ENCODE results near the gene KCNAB2.
"Not testable (repeated sequence)": the region's sequence is repeated elsewhere in the genome, so short reads cannot be mapped to it uniquely, and the experiment has no call there.

KCNAB2 gene

DNA sequence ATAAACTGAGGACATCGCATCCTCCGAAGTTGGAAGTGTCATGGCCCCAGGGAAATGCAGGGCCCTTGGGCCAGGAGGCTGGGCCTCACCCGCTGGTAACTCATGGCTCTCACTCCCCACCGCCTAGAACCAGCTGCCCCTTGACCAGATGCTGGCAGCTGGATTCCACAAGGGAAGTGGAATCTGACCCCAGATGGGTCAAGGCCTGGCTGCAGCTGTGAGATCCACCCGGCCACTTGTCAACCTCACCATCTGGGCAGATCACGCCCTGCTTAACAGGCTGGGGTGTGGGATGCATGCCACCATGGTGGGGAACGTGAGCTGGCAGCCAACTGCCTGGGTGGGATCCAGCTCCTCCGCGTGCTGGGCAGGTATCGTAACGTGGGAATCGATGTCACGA, 25.5 kb downstream of the KCNAB2 start:
- Mint-ChIP-seq H3K36me3 (ENCODE audit: low read depth) (peaks cover 31% of the 10 kb centered on the region), H3K27me3 (no peaks in the 10 kb centered on the region), H3K9me3 (no peaks in the 10 kb centered on the region), H3K4me3 (no peak overlapping the region), H3K4me1 (ENCODE audit: low read depth) (no peaks in the 10 kb centered on the region), H3K27ac (no peak overlapping the region)

DNA sequence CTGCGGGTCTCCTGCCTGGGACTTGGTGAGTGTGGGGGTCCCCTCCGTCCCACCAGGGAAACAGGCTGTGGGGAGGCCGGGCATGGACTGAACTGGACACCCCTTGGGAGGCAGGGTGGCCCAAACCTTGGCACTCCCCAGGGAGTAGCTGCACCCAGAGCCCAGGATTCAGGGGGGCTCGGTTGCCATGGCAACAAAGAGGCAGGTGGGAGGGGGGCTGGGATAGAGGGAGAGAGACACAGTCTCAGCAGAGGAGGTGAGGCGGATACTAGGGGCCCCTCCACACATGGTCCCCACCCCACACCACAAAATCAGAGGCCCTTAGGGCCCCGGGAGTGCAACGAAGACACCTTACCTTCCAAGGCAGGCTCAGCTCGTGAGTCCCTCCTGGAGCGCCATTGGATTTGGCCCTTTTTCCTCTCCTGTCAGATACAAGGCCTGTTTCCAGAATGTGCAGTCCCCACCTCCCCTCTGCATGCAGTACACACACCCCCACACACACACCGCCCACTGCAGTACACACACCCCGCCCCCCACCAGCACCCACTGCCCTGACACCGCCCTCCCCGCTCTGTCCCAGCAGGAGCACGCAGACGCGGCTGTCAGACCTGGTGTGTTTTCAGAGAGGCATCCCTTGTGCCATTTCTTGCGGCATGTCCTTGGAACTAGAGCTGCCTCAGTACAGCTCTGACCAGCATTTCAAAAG, 27.2 kb downstream of the KCNAB2 start:
- H3K27me3 Mint-ChIP-seq = no peaks in the 10 kb centered on the region
- H3K9me3 Mint-ChIP-seq = no peaks in the 10 kb centered on the region
- H3K27ac Mint-ChIP-seq = no peak overlapping the region
- H3K4me3 Mint-ChIP-seq = no peak overlapping the region
- no peaks in the 10 kb centered on the region for H3K4me1 Mint-ChIP-seq (ENCODE audit: low read depth)
- peaks cover 30% of the 10 kb centered on the region for H3K36me3 Mint-ChIP-seq (ENCODE audit: low read depth)

DNA sequence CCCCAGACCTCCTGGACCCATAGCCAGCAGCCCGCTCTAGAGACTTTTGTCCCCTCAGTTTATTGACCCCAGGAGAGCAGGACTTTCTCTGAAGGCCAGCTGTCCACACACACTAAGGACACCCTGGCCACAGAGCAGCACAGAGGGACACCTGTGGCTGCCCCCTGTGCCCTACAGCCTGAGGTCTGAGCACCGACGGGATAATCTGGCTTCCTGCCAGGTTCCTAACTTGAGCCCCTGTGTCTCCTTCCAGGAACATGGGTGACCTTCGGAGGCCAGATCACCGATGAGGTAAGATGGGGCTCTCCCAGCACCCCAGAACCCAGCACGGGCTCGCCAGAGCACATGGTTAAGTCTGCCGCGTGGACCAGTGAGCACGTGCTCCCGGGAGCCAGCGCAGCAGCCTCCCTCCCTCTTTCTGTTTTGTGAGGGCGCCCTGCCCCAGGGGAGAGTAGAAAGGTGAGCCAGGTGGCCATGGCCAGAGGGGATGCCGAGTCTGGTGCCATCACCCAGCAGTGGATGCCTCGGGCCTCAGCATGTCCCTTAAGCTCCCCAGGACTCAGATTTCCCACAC, 27.9 kb downstream of the KCNAB2 start:
- H3K27ac Mint-ChIP-seq = no peak overlapping the region
- H3K36me3 Mint-ChIP-seq (ENCODE audit: low read depth) = peaks cover 36% of the 10 kb centered on the region
- no peaks in the 10 kb centered on the region for H3K27me3 Mint-ChIP-seq
- H3K4me1 Mint-ChIP-seq (ENCODE audit: low read depth) = no peaks in the 10 kb centered on the region
- H3K4me3 Mint-ChIP-seq = no peak overlapping the region
- H3K9me3 Mint-ChIP-seq = no peaks in the 10 kb centered on the region

DNA sequence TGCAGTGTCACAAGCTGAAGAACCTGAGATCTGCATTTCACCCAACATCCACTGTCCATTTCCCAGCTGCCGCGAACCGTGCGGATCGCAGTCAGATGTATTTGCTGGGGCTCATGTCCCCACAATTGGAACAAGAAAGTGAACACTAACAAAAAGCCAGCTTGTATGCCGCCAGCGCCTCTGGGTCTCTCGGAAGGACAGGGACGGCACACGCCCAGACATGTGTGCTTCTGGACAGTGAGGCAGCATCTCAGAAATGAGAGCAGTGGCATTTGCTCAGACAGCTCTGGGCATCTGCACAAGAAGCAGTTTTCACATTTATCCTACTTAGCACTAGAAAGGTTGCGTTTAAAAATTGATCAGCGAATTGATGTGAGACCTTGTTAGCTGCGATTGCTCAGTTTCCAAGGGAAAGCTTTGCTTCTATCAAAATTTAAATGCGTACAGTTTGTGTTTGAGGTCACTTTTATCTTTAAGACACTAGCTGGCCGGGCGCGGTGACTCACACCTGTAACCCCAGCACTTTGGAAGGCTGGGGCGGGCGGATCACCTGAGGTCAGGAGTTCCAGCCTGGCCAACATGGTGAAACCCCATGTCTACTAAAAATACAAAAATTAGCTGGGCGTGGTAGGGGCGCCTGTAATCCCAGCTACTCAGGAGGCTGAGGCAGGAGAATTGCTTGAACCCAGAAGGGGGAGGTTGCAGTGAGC, 28.7 kb downstream of the KCNAB2 start:
- Mint-ChIP-seq H3K9me3 (no peaks in the 10 kb centered on the region), H3K27me3 (no peaks in the 10 kb centered on the region), H3K36me3 (ENCODE audit: low read depth) (peaks cover 40% of the 10 kb centered on the region), H3K4me1 (ENCODE audit: low read depth) (no peaks in the 10 kb centered on the region), H3K4me3 (no peak overlapping the region), H3K27ac (no peak overlapping the region)

DNA sequence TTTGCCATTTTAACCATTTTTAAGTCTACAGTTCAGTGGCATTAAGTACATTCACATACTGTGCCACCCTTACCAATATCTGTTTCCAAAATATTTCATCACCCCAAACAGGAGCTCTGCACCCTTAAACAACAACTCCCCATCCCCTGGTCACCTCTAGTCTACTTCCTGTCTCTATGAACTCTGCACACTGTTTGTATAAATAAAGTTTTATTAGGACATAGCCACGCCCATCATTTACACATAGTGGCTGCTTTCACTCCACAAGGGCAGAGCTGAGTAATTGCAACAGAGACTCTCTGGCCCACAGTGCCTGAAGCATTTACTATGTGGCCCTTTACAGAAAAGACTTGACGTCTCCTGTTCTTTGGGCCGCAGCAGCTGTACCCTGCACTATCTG, 30.1 kb downstream of the KCNAB2 start:
- peaks cover 47% of the 10 kb centered on the region for H3K36me3 Mint-ChIP-seq (ENCODE audit: low read depth)
- no peaks in the 10 kb centered on the region for H3K4me1 Mint-ChIP-seq (ENCODE audit: low read depth)
- peak overlapping the region; percentile 15 for H3K27ac Mint-ChIP-seq
- H3K9me3 Mint-ChIP-seq = no peaks in the 10 kb centered on the region
- H3K27me3 Mint-ChIP-seq = no peaks in the 10 kb centered on the region
- H3K4me3 Mint-ChIP-seq = no peak overlapping the region

DNA sequence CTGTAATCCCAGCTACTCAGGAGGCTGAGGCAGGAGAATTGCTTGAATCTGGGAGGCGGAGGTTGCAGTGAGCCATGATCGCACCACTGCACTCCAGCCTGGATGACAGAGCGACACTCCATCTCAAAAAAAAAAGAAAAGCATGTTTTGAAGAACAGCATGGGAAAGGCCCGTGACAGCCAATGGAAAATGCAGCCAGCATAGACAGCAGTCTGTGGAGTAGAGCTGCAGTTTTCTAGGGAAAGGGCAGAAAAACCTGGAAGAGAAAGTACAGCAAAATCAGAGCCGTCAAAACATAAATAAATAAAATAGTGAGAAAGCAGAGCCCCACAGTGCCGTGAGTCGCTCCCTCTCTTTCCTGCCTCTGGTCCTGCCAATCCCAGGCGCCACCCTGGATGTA, 31.4 kb downstream of the KCNAB2 start:
- H3K4me1 Mint-ChIP-seq (ENCODE audit: low read depth); H3K27ac Mint-ChIP-seq; H3K9me3 Mint-ChIP-seq; H3K27me3 Mint-ChIP-seq; H3K4me3 Mint-ChIP-seq: not testable (repeated sequence)
- H3K36me3 Mint-ChIP-seq (ENCODE audit: low read depth) = peaks cover 57% of the 10 kb centered on the region

DNA sequence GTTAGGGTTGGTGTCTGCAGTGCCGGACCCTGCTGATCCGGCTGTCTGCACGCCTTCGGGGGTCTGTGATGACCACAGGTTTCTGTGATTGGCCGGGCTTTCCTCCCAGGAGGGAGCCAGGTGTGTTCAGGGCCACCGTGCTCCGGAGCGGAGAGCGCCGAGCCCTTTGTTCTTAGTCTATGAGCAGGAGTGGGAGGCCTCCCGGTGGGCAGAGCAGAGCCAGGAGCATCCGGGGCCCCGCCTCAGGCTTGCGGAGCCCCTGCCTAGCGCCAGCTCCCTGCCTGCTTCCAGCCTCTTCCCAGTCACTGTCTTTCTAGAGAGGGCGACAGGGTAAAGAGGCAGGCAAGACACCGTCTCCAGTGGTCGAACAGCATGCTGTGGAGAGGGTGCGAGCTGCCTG, 31.8 kb downstream of the KCNAB2 start:
- H3K27ac Mint-ChIP-seq = no peak overlapping the region
- no peaks in the 10 kb centered on the region for H3K9me3 Mint-ChIP-seq
- H3K36me3 Mint-ChIP-seq (ENCODE audit: low read depth) = peaks cover 60% of the 10 kb centered on the region
- no peaks in the 10 kb centered on the region for H3K27me3 Mint-ChIP-seq
- no peak overlapping the region for H3K4me3 Mint-ChIP-seq
- no peaks in the 10 kb centered on the region for H3K4me1 Mint-ChIP-seq (ENCODE audit: low read depth)

DNA sequence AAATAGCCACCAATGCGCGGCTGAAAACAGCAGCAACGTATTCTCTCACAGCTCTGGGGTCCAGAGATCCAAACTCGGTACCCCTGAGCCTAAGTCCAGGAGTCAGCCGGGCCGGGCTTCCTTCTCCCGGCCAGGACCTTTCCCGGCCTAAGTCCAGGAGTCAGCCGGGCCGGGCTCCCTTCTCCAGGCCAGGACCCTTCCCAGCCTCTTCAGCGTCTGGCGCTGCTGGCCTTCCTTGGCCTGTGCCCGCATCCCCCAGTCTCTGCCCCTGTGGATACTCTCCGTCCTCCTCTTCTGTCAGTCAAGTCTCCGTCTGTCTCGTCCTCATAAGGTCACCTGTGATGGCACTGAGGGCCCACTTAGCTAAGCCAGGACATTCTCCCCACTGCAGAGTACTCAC, 32.2 kb downstream of the KCNAB2 start:
- Mint-ChIP-seq H3K4me1 (ENCODE audit: low read depth) (no peaks in the 10 kb centered on the region), H3K36me3 (ENCODE audit: low read depth) (peaks cover 60% of the 10 kb centered on the region), H3K27ac (no peak overlapping the region), H3K9me3 (no peaks in the 10 kb centered on the region), H3K27me3 (no peaks in the 10 kb centered on the region), H3K4me3 (no peak overlapping the region)

DNA sequence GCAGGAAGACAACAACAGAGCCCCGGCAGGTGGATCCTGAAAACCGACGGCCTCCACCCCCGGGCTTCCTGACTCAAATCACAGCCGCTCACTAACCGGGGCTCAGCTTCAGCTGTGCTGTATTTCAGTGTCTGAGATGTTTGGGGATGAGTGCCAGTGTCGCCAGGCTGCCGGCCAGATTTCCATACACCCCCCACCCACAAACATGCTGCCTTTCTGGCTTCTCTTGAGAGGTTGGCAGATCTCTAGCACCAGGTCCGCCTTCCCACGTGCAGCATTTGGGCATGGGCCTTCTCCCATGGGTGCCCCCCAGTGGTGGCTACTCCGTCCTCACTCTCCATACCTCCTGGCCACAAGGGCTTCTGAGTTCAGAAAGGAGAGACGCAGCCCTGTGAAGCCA, 34.8 kb downstream of the KCNAB2 start:
- H3K4me1 Mint-ChIP-seq (ENCODE audit: low read depth) = no peaks in the 10 kb centered on the region
- peaks cover 52% of the 10 kb centered on the region for H3K36me3 Mint-ChIP-seq (ENCODE audit: low read depth)
- H3K9me3 Mint-ChIP-seq = no peaks in the 10 kb centered on the region
- H3K27ac Mint-ChIP-seq = no peak overlapping the region
- H3K27me3 Mint-ChIP-seq = no peaks in the 10 kb centered on the region
- no peak overlapping the region for H3K4me3 Mint-ChIP-seq

DNA sequence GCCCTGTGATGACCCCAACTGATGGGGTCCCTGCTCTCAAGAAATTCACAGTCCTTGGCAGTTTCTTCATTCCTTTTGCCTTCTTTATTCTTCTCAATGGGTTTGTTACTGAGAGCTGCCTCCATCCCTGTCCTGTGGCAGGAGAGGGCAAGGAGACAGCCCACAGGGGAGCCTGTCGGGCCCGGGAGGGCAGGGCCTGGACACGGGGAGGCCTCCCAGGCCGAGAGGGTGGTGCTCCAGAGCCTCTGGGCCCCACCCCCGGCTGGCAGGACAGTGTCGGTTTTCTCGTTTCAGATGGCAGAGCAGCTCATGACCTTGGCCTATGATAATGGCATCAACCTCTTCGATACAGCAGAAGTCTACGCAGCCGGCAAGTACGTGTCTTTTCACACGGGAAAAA, 36.2 kb downstream of the KCNAB2 start:
- no peak overlapping the region for H3K27ac Mint-ChIP-seq
- no peaks in the 10 kb centered on the region for H3K4me1 Mint-ChIP-seq (ENCODE audit: low read depth)
- H3K27me3 Mint-ChIP-seq = no peaks in the 10 kb centered on the region
- peaks cover 50% of the 10 kb centered on the region for H3K36me3 Mint-ChIP-seq (ENCODE audit: low read depth)
- no peak overlapping the region for H3K4me3 Mint-ChIP-seq
- no peaks in the 10 kb centered on the region for H3K9me3 Mint-ChIP-seq

DNA sequence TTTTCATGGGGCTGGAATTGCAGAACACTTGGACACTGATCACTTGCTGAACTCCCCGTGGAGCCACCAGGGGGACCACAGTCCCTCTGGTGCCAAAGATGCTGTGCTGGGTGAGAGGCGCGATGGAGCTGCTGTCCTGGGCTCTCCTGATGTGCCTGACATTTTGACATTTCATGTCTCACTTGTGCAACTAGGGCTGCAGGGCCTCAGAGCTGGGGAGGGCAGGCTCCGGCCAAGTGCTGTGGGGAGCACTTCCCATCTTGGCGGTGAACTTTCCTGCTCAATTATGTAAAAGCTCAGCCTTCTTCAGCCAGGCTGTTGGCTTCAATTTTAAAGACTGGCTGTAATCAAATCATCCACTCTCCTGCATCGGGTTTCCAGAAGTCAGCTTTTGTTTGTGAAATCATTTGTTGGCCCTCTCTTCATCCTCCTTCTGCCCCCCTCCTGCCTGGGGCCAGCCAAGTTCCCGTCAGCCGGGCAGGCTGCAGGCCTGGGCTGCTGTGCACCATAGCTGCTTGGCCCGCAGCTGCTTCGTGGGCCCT, 36.8 kb downstream of the KCNAB2 start:
- Mint-ChIP-seq H3K36me3 (ENCODE audit: low read depth) (peaks cover 49% of the 10 kb centered on the region), H3K27me3 (no peaks in the 10 kb centered on the region), H3K9me3 (no peaks in the 10 kb centered on the region), H3K4me1 (ENCODE audit: low read depth) (no peaks in the 10 kb centered on the region), H3K4me3 (no peak overlapping the region), H3K27ac (no peak overlapping the region)

DNA sequence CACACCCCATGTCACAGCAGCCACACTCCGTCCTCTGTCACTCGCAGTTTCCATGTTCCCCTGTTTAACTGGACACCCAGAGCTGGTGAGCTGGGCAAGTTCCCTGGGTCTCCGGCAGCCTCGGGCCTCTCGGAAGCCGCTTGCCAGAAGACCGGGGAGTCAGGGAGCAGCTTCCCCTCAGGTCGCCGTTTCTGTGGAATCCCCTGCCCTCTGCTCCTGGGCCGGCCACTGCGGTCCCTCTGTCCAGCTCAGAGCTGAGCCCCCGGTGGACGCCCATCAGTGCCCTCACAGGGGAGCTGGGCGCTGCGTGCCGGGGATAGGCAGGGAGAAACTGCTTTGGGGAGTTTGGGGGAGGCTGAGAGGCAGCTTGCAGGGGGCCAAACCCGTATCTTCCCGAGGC, 37.7 kb downstream of the KCNAB2 start:
- H3K27ac Mint-ChIP-seq = no peak overlapping the region
- H3K4me1 Mint-ChIP-seq (ENCODE audit: low read depth) = no peaks in the 10 kb centered on the region
- H3K27me3 Mint-ChIP-seq = no peaks in the 10 kb centered on the region
- no peaks in the 10 kb centered on the region for H3K9me3 Mint-ChIP-seq
- H3K4me3 Mint-ChIP-seq = no peak overlapping the region
- peaks cover 47% of the 10 kb centered on the region for H3K36me3 Mint-ChIP-seq (ENCODE audit: low read depth)

DNA sequence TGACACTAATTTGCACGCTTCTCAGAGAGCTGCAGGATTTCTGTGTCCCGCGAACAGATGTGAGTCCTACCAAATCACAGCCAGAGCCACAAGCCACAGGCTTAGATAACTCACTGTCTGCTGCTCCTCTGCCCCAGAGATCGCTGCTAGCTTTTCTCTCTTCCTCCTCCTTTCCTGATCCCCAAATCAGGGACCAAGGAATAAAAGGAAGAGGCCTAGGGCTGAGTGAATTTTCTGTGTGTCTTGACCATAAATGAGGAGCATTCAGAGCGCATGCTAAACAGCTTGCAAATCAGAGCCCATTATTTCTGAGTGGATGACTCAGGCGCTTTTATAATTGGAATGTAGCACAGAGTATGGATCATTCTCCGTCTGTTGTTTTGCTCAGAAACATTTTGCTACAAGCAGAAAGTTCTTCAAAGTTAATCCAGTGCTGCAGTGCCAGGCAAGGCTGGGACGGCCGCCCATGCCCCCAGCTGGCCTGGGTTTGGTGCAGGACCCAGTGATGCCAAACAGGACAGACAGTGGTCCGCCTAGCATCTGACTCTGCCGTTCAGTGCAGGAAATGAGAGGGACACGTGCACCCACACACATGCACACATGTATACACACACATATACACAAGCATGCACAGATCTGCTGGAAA, 38.2 kb downstream of the KCNAB2 start:
- H3K4me3 Mint-ChIP-seq = no peak overlapping the region

DNA sequence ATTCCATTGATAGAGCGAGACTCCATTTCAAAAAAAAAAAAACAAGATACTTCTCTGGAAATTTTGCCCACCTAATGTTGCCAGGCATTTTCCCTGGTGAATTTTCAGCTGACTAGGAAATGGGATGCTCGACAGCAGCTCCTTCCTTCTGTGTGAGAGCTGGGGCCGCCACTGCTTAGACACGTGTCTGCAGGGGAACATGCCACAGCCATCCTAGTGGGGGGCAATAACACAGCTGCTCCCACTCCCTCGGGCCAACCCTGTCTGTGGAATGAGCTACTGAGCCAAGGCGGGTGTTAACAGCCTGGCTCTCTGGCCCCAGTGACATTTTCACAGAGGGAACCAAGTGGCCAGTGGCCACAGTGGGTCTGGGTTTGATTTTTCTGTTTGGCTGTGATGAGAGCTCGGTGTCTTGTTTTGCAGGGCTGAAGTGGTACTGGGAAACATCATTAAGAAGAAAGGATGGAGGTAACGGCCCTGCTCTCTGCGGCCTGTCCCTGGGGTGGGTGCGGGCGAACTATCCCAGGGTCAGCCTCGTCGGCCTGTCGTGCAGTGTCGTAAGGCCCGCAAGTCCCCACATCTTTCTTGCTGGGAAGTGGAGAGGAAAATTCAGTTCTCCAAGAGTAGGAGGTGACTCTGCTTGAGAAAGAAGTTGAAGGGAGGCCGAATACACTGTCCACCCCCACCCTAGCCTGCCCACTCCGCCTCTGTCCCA, 39.2 kb downstream of the KCNAB2 start:
- H3K9me3 Mint-ChIP-seq = no peaks in the 10 kb centered on the region
- no peaks in the 10 kb centered on the region for H3K4me1 Mint-ChIP-seq (ENCODE audit: low read depth)
- peaks cover 36% of the 10 kb centered on the region for H3K36me3 Mint-ChIP-seq (ENCODE audit: low read depth)
- no peak overlapping the region for H3K4me3 Mint-ChIP-seq
- H3K27ac Mint-ChIP-seq = no peak overlapping the region
- H3K27me3 Mint-ChIP-seq = no peaks in the 10 kb centered on the region

More for the DNA sequence above, 38.2 kb downstream of the KCNAB2 start:
- H3K36me3 Mint-ChIP-seq (ENCODE audit: low read depth) = peaks cover 43% of the 10 kb centered on the region
- H3K27me3 Mint-ChIP-seq = no peaks in the 10 kb centered on the region
- H3K27ac Mint-ChIP-seq = peak overlapping the region; percentile 21
- H3K4me1 Mint-ChIP-seq (ENCODE audit: low read depth) = no peaks in the 10 kb centered on the region
- no peaks in the 10 kb centered on the region for H3K9me3 Mint-ChIP-seq

Data from stimulated activated naive CD8-positive, alpha-beta T cell treated with anti-CD3 and anti-CD28 coated beads, Interleukin-15, Interleukin-2, amounts not matched to agents 100 ng/mL and 50 ng/mL, for 24 hours (primary cell).